CD4-positive, CD25-positive, alpha-beta regulatory T cell (primary cell): Measurements from ENCODE around the gene PDE2A. TPM values are rescaled to one million over a fixed set of nuclear protein-coding genes. Genes with fewer than 3 reads are reported as not detected.

Source experiments
- ATAC-seq, 2 donors: fragments of 150-1000 bp; cut with Tn5 transposase; one replicate each; pipeline ENCODE4 v1.10.0; 2021; ENCODE audit warnings: low read depth in 2 of 2, moderate number of reproducible peaks in 2 of 2, moderate library complexity in 1 of 2
- DNase-seq, 3 donors: peaks; one replicate each; pipeline versions ENCODE4 v3.0.0 to v3.0.0-alpha.2; 2012 to 2022; ENCODE audit warnings: mixed read lengths in 1 of 3
- H3K27ac ChIP-seq: one replicate; pipeline ENCODE4 v1.7.0; 2013; ENCODE audit warnings: mild to moderate bottlenecking, low read length; ENCODE audit not compliant: insufficient read depth, poor library complexity, severe bottlenecking
- H3K27me3 ChIP-seq: one replicate; pipeline ENCODE4 v1.7.0; 2013; ENCODE audit warnings: low read length; ENCODE audit not compliant: control insufficient read depth, insufficient read depth
- H3K36me3 ChIP-seq: one replicate; pipeline ENCODE4 v1.7.0; 2013; ENCODE audit warnings: mild to moderate bottlenecking, low read length, moderate library complexity; ENCODE audit not compliant: control insufficient read depth, insufficient read depth
- H3K4me1 ChIP-seq: 2 replicates; pipeline ENCODE4 v1.7.0; 2013; ENCODE audit warnings: mild to moderate bottlenecking, low read length; ENCODE audit not compliant: insufficient read depth, control insufficient read depth, poor library complexity, severe bottlenecking
- H3K4me3 ChIP-seq: one replicate; pipeline ENCODE4 v1.7.0; 2013; ENCODE audit warnings: low read depth, mild to moderate bottlenecking, low read length, moderate library complexity
- H3K9me3 ChIP-seq, 2 experiments: 1 replicate in 1 of 2; 2 replicates in 1 of 2; pipeline ENCODE4 v1.7.0; 2013; ENCODE audit warnings: low read length in 2 of 2, mild to moderate bottlenecking in 1 of 2, moderate library complexity in 1 of 2; ENCODE audit not compliant: control insufficient read depth in 2 of 2
- H3K27ac Mint-ChIP-seq, 3 donors: one replicate each; pipeline ENCODE4 v1.8.0; 2020 to 2022; ENCODE audit warnings: mild to moderate bottlenecking in 3 of 3, mixed read lengths in 3 of 3, moderate library complexity in 2 of 3
- H3K27me3 Mint-ChIP-seq: one replicate; pipeline ENCODE4 v1.8.0; 2022; ENCODE audit warnings: mild to moderate bottlenecking, mixed read lengths
- H3K36me3 Mint-ChIP-seq: one replicate; pipeline ENCODE4 v1.8.0; 2020; ENCODE audit warnings: mixed read lengths
- H3K4me1 Mint-ChIP-seq, 4 donors: one replicate each; pipeline ENCODE4 v1.8.0; 2020 to 2022; ENCODE audit warnings: mixed read lengths in 4 of 4, mild to moderate bottlenecking in 1 of 4
- H3K4me3 Mint-ChIP-seq, 4 donors: one replicate each; pipeline ENCODE4 v1.8.0; 2020 to 2022; ENCODE audit warnings: mild to moderate bottlenecking in 4 of 4, mixed read lengths in 4 of 4, moderate library complexity in 3 of 4
- H3K9me3 Mint-ChIP-seq, 7 donors: one replicate each; pipeline ENCODE4 v1.8.0; 2020 to 2022; ENCODE audit warnings: mixed read lengths in 7 of 7, mild to moderate bottlenecking in 3 of 7, moderate library complexity in 2 of 7
- polyA plus RNA-seq, 4 donors: library from polyadenylated mRNA; unstranded; fragments of 300-500 nt; fragmentation: Illumina TruSeq; gene quantifications; one replicate each; pipeline ENCODE4 v1.2.3, GENCODE V29; 2021
- total RNA-seq: library from RNA; stranded (reverse); gene quantifications from one replicate; pipeline ENCODE4 v1.2.3, GENCODE V29; 2022

PDE2A gene
- total and polyA plus RNA-seq, 5 donors from 2014 or later, result 6.7 TPM; not detected in 4

GRCh38 chr11:72687326-72687725, 13.1 kb upstream of the PDE2A start:
- H3K27ac Mint-ChIP-seq, result peak overlapping the region in 2 of 3 donors; percentile 39 to 82
- peaks cover 35% of the 10 kb centered on the region for H3K36me3 Mint-ChIP-seq
- peaks cover 49% of the 10 kb centered on the region for H3K36me3 ChIP-seq
- DNase-seq (no peak), ATAC-seq (no peak)
- H3K9me3 Mint-ChIP-seq, result no peaks in the 10 kb centered on the region
- H3K27me3 ChIP-seq, result no peaks in the 10 kb centered on the region
- H3K27me3 Mint-ChIP-seq, result no peaks in the 10 kb centered on the region
- no peak overlapping the region for H3K4me3 ChIP-seq
- H3K4me1 ChIP-seq, result no peaks in the 10 kb centered on the region
- H3K9me3 ChIP-seq, result no peaks in the 10 kb centered on the region
- peaks cover 0 to 16% (median 8%) of the 10 kb centered on the region in 4 donors for H3K4me1 Mint-ChIP-seq
- H3K27ac ChIP-seq, result no peak overlapping the region
- H3K4me3 Mint-ChIP-seq, result no peak overlapping the region

GRCh38 chr11:72686639-72687220, 12.5 kb upstream of the PDE2A start:
- H3K36me3 Mint-ChIP-seq, result peaks cover 31% of the 10 kb centered on the region
- no peaks in the 10 kb centered on the region for H3K4me1 ChIP-seq
- no peaks in the 10 kb centered on the region for H3K9me3 ChIP-seq
- H3K27me3 Mint-ChIP-seq, result no peaks in the 10 kb centered on the region
- no peaks in the 10 kb centered on the region for H3K27me3 ChIP-seq
- H3K4me1 Mint-ChIP-seq, result peaks cover 0 to 16% (median 8%) of the 10 kb centered on the region in 4 donors
- H3K27ac ChIP-seq, result no peak overlapping the region
- H3K36me3 ChIP-seq, result peaks cover 44% of the 10 kb centered on the region
- H3K4me3 Mint-ChIP-seq, result no peak overlapping the region
- H3K27ac Mint-ChIP-seq, result peak overlapping the region; percentile 39 to 82 (median 76)
- DNase-seq (no peak), ATAC-seq (no peak)
- no peaks in the 10 kb centered on the region for H3K9me3 Mint-ChIP-seq
- no peak overlapping the region for H3K4me3 ChIP-seq

- H3K4me3 ChIP-seq, result no peak overlapping the region
- peak in 1 of 3 donors; percentile 53 for DNase-seq
- ATAC-seq, result no peak
- peak overlapping the region; percentile 39 to 82 (median 76) for H3K27ac Mint-ChIP-seq
- H3K27me3 Mint-ChIP-seq, result no peaks in the 10 kb centered on the region
- H3K4me1 Mint-ChIP-seq, result peaks cover 0 to 16% (median 10%) of the 10 kb centered on the region in 4 donors
- no peaks in the 10 kb centered on the region for H3K4me1 ChIP-seq
- H3K27ac ChIP-seq, result peak overlapping the region; percentile 23
- no peak overlapping the region for H3K4me3 Mint-ChIP-seq
- H3K9me3 ChIP-seq, result no peaks in the 10 kb centered on the region
- H3K27me3 ChIP-seq, result no peaks in the 10 kb centered on the region
- H3K36me3 Mint-ChIP-seq, result peaks cover 24% of the 10 kb centered on the region
- H3K9me3 Mint-ChIP-seq, result no peaks in the 10 kb centered on the region
- H3K36me3 ChIP-seq, result peaks cover 35% of the 10 kb centered on the region
These were observed 11.6 kb upstream of the PDE2A start for GRCh38 chr11:72685560-72686480.

GRCh38 chr11:72684236-72684912, 10.2 kb upstream of the PDE2A start:
- H3K9me3 Mint-ChIP-seq, result peaks cover 0 to 2% (median 0%) of the 10 kb centered on the region in 7 donors
- no peak overlapping the region for H3K4me3 ChIP-seq
- DNase-seq (peak in 2 of 3 donors; percentile 37 to 65), ATAC-seq (peak; percentile 54 to 61)
- no peaks in the 10 kb centered on the region for H3K9me3 ChIP-seq
- H3K27ac ChIP-seq, result no peak overlapping the region
- no peaks in the 10 kb centered on the region for H3K27me3 ChIP-seq
- peaks cover 12% of the 10 kb centered on the region for H3K36me3 Mint-ChIP-seq
- H3K4me1 Mint-ChIP-seq, result peaks cover 0 to 19% (median 10%) of the 10 kb centered on the region in 4 donors
- H3K27ac Mint-ChIP-seq, result peak overlapping the region in 1 of 3 donors; percentile 52
- no peaks in the 10 kb centered on the region for H3K4me1 ChIP-seq
- H3K4me3 Mint-ChIP-seq, result no peak overlapping the region
- H3K27me3 Mint-ChIP-seq, result peaks cover 6% of the 10 kb centered on the region
- H3K36me3 ChIP-seq, result peaks cover 24% of the 10 kb centered on the region

GRCh38 chr11:72683782-72684200, 9.6 kb upstream of the PDE2A start:
- Mint-ChIP-seq H3K27ac (peak overlapping the region in 2 of 3 donors; percentile 40 to 56), H3K27me3 (peaks cover 7% of the 10 kb centered on the region), H3K9me3 (peaks cover 0 to 2% (median 0%) of the 10 kb centered on the region in 7 donors), H3K4me3 (no peak overlapping the region), H3K4me1 (peaks cover 0 to 22% (median 10%) of the 10 kb centered on the region in 4 donors), H3K36me3 (peaks cover 11% of the 10 kb centered on the region)
- H3K27me3 ChIP-seq, result no peaks in the 10 kb centered on the region
- DNase-seq (peak; percentile 38 to 58 (median 56)), ATAC-seq (peak; percentile 64 to 73)
- H3K9me3 ChIP-seq, result no peaks in the 10 kb centered on the region
- H3K27ac ChIP-seq, result no peak overlapping the region
- H3K4me1 ChIP-seq, result no peaks in the 10 kb centered on the region
- H3K4me3 ChIP-seq, result no peak overlapping the region
- H3K36me3 ChIP-seq, result peaks cover 18% of the 10 kb centered on the region

- H3K4me3 ChIP-seq, result no peak overlapping the region
- ATAC-seq, result no peak
- no peak overlapping the region for H3K27ac Mint-ChIP-seq
These were observed 8.6 kb upstream of the PDE2A start for GRCh38 chr11:72682858-72683243.

GRCh38 chr11:72682238-72682857, 8.1 kb upstream of the PDE2A start:
- H3K4me1 ChIP-seq, result no peaks in the 10 kb centered on the region
- ATAC-seq (no peak), DNase-seq (no peak)
- H3K27me3 ChIP-seq, result peaks cover under 1% of the 10 kb centered on the region
- no peak overlapping the region for H3K27ac ChIP-seq
- Mint-ChIP-seq H3K4me3 (no peak overlapping the region), H3K27me3 (peaks cover 9% of the 10 kb centered on the region), H3K36me3 (peaks cover 6% of the 10 kb centered on the region), H3K27ac (peak overlapping the region in 1 of 3 donors; percentile 62), H3K4me1 (peaks cover 0 to 22% (median 9%) of the 10 kb centered on the region in 4 donors), H3K9me3 (peaks cover 0 to 2% (median 0%) of the 10 kb centered on the region in 7 donors)
- peaks cover 7% of the 10 kb centered on the region for H3K36me3 ChIP-seq
- no peaks in the 10 kb centered on the region for H3K9me3 ChIP-seq
- no peak overlapping the region for H3K4me3 ChIP-seq

More at GRCh38 chr11:72682858-72683243, 8.6 kb upstream of the PDE2A start:
- peaks cover 7% of the 10 kb centered on the region for H3K27me3 Mint-ChIP-seq
- Histone ChIP-seq H3K27ac (no peak overlapping the region), H3K4me1 (no peaks in the 10 kb centered on the region), H3K36me3 (peaks cover 12% of the 10 kb centered on the region), H3K9me3 (no peaks in the 10 kb centered on the region), H3K27me3 (no peaks in the 10 kb centered on the region)
- H3K4me3 Mint-ChIP-seq, result peak overlapping the region in 1 of 4 donors; percentile 32
- H3K9me3 Mint-ChIP-seq, result peaks cover 0 to 2% (median 0%) of the 10 kb centered on the region in 7 donors
- no peak for DNase-seq
- H3K36me3 Mint-ChIP-seq, result peaks cover 6% of the 10 kb centered on the region
- H3K4me1 Mint-ChIP-seq, result peaks cover 0 to 22% (median 9%) of the 10 kb centered on the region in 4 donors
